Measurements from ENCODE around the gene LRP2. TPM values are rescaled to one million over a fixed set of nuclear protein-coding genes. Genes with fewer than 3 reads are reported as not detected.

LRP2 gene
- total and polyA plus RNA-seq, 2 donors from 2014 or later, result 44.7 to 85.4 TPM

GRCh38 chr2:169118060-169118459, 244.3 kb downstream of the LRP2 start:
- Histone ChIP-seq H3K4me3 (ENCODE audit: low read length in 3 of 3) (no peak overlapping the region), H3K27me3 (ENCODE audit: control insufficient read depth, insufficient read depth, low read length) (no peaks in the 10 kb centered on the region), H3K4me1 (ENCODE audit: control insufficient read depth in 2 of 3, insufficient read depth in 2 of 3, low read depth in 1 of 3, low read length in 3 of 3) (no peaks in the 10 kb centered on the region), H3K9me3 (ENCODE audit: control insufficient read depth in 2 of 3, insufficient read depth in 1 of 3, low read length in 3 of 3) (no peaks in the 10 kb centered on the region), H3K9ac (ENCODE audit: low read length in 3 of 3) (no peak overlapping the region), H3K27ac (ENCODE audit: low read depth in 2 of 2, low read length in 2 of 2) (no peak overlapping the region), H3K36me3 (ENCODE audit: control insufficient read depth in 2 of 3, insufficient read depth in 3 of 3, low read length in 3 of 3) (no peaks in the 10 kb centered on the region)
- intact Hi-C loops (cut with DNase I), result no loop called here
- DNase-seq, result no peak
- no peak for FAIRE-seq
- TF ChIP-seq CTCF (IDR thresholded peaks at IDR 0.05; ENCODE audit: borderline replicate concordance, extremely low read depth, insufficient read depth), result no peak

- intact Hi-C loops (cut with DNase I), result no loop called here
- Histone ChIP-seq H3K9ac (ENCODE audit: low read length in 3 of 3) (no peak overlapping the region), H3K4me3 (ENCODE audit: low read length in 3 of 3) (no peak overlapping the region), H3K36me3 (ENCODE audit: control insufficient read depth in 2 of 3, insufficient read depth in 3 of 3, low read length in 3 of 3) (no peaks in the 10 kb centered on the region), H3K27me3 (ENCODE audit: control insufficient read depth, insufficient read depth, low read length) (no peaks in the 10 kb centered on the region), H3K4me1 (ENCODE audit: control insufficient read depth in 2 of 3, insufficient read depth in 2 of 3, low read depth in 1 of 3, low read length in 3 of 3) (no peaks in the 10 kb centered on the region), H3K27ac (ENCODE audit: low read depth in 2 of 2, low read length in 2 of 2) (no peak overlapping the region), H3K9me3 (ENCODE audit: control insufficient read depth in 2 of 3, insufficient read depth in 1 of 3, low read length in 3 of 3) (no peaks in the 10 kb centered on the region)
- DNase-seq, result no peak
- no peak for TF ChIP-seq CTCF (IDR thresholded peaks at IDR 0.05; ENCODE audit: borderline replicate concordance, extremely low read depth, insufficient read depth)
- FAIRE-seq, result no peak
Observed at GRCh38 chr2:169116993-169117392, 245.3 kb downstream of the LRP2 start.

DNA sequence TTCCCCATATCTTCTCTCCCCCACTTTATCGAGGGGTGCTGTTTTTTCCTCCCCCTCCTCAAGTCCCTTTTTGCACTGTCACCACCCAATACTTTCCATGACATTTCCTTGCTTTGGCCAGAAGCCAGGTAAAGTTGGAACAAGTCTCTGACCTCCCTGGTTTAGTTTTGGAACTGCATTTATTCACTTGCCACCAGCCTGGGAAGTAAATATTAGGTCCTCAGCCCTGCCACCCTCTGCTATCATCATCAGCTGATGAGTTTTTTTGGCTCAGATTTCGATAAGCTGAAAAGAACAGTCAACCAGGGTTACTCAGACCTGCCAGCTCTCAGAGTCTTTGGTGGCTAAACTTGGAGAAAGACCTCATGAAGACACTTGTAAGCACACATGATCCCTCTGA, 246.0 kb downstream of the LRP2 start:
- Histone ChIP-seq H3K27me3 (ENCODE audit: control insufficient read depth, insufficient read depth, low read length) (no peaks in the 10 kb centered on the region), H3K36me3 (ENCODE audit: control insufficient read depth in 2 of 3, insufficient read depth in 3 of 3, low read length in 3 of 3) (no peaks in the 10 kb centered on the region), H3K4me3 (ENCODE audit: low read length in 3 of 3) (no peak overlapping the region), H3K4me1 (ENCODE audit: control insufficient read depth in 2 of 3, insufficient read depth in 2 of 3, low read depth in 1 of 3, low read length in 3 of 3) (no peaks in the 10 kb centered on the region), H3K27ac (ENCODE audit: low read depth in 2 of 2, low read length in 2 of 2) (no peak overlapping the region), H3K9me3 (ENCODE audit: control insufficient read depth in 2 of 3, insufficient read depth in 1 of 3, low read length in 3 of 3) (no peaks in the 10 kb centered on the region), H3K9ac (ENCODE audit: low read length in 3 of 3) (no peak overlapping the region)
- no peak for FAIRE-seq
- no peak for TF ChIP-seq CTCF (IDR thresholded peaks at IDR 0.05; ENCODE audit: borderline replicate concordance, extremely low read depth, insufficient read depth)
- no peak for DNase-seq
- intact Hi-C loops (cut with DNase I), result no loop called here

DNA sequence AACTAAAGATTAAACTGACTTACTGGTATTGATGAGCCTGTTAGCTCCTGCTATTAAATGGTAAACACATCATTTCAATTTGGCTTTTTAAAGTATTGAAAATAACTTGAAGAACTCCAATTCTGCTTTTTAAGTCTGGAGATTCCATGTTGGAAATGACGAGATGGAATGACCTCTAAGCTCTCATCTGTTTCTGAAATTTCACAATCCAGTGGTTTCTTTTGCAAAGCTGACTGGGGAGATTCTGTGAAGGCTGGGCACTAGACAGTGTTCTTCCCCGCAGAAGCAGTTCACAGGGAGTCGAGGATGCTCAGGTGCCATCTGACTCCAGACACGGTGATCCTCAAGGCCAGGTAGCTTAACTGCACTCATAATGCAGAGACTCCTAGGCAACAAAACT, 248.3 kb downstream of the LRP2 start:
- Histone ChIP-seq H3K36me3 (ENCODE audit: control insufficient read depth in 2 of 3, insufficient read depth in 3 of 3, low read length in 3 of 3) (no peaks in the 10 kb centered on the region), H3K27me3 (ENCODE audit: control insufficient read depth, insufficient read depth, low read length) (no peaks in the 10 kb centered on the region), H3K27ac (ENCODE audit: low read depth in 2 of 2, low read length in 2 of 2) (no peak overlapping the region), H3K4me1 (ENCODE audit: control insufficient read depth in 2 of 3, insufficient read depth in 2 of 3, low read depth in 1 of 3, low read length in 3 of 3) (peaks cover 0 to 3% (median 0%) of the 10 kb centered on the region in 3 donors), H3K9ac (ENCODE audit: low read length in 3 of 3) (no peak overlapping the region), H3K4me3 (ENCODE audit: low read length in 3 of 3) (no peak overlapping the region), H3K9me3 (ENCODE audit: control insufficient read depth in 2 of 3, insufficient read depth in 1 of 3, low read length in 3 of 3) (no peaks in the 10 kb centered on the region)
- no peak for DNase-seq
- no peak for TF ChIP-seq CTCF (IDR thresholded peaks at IDR 0.05; ENCODE audit: borderline replicate concordance, extremely low read depth, insufficient read depth)
- intact Hi-C loops (cut with DNase I), result no loop called here
- FAIRE-seq, result no peak
